SK-N-SH treated with all-trans-retinoic acid at 6 μM for 48 hours (cell line): ENCODE results near the gene GNG2.

Experiments
- ATAC-seq: fragments of 200-7000 bp; cut with Tn5 transposase; 3 replicates; pipeline ENCODE4 v1.9.1; 2020; ENCODE audit warnings: mild to moderate bottlenecking, moderate library complexity
- ARNTL ChIP-seq: fragments of 450-650 bp; formaldehyde crosslinking; IDR thresholded peaks from 2 replicates; pipeline ENCODE4 v1.5.0; 2020; ENCODE audit warnings: low read depth, mild to moderate bottlenecking, moderate library complexity, borderline replicate concordance
- BACH2 ChIP-seq: fragments of 250-450 bp; sonication (Bioruptor Pico); IDR thresholded peaks from 2 replicates; pipeline ENCODE4 v1.9.0; 2021; ENCODE audit warnings: mild to moderate bottlenecking, borderline replicate concordance
- CREB5 ChIP-seq: fragments of 250-450 bp; sonication (Bioruptor Pico); IDR thresholded peaks from 2 replicates; pipeline ENCODE4 v1.5.1; 2020; ENCODE audit warnings: low read depth, mild to moderate bottlenecking, moderate library complexity
- CSDC2 ChIP-seq: fragments of 250-450 bp; sonication (Bioruptor Pico); IDR thresholded peaks from 2 replicates; pipeline ENCODE4 v1.5.0; 2020; ENCODE audit warnings: mild to moderate bottlenecking, moderate library complexity
- CSRNP3 ChIP-seq: fragments of 250-450 bp; sonication (Bioruptor Pico); IDR thresholded peaks from 2 replicates; pipeline ENCODE4 v1.5.1; 2021; ENCODE audit warnings: mild to moderate bottlenecking, moderate library complexity
- ESRRG ChIP-seq: fragments of 250-450 bp; sonication (Bioruptor Pico); IDR thresholded peaks from 2 replicates; pipeline ENCODE4 v1.6.1; 2021; ENCODE audit warnings: mild to moderate bottlenecking
- GLIS3 ChIP-seq: fragments of 250-450 bp; sonication (Bioruptor Pico); IDR thresholded peaks from 2 replicates; pipeline ENCODE4 v1.5.0; 2020; ENCODE audit warnings: mild to moderate bottlenecking, moderate library complexity
- ISL1 ChIP-seq: fragments of 250-450 bp; sonication (Bioruptor Pico); IDR thresholded peaks from 2 replicates; pipeline ENCODE4 v2.1.2; 2022; ENCODE audit warnings: mild to moderate bottlenecking, moderate library complexity
- OSR1 ChIP-seq: fragments of 250-450 bp; sonication (Bioruptor Pico); IDR thresholded peaks from 2 replicates; pipeline ENCODE4 v1.8.0; 2022; ENCODE audit warnings: moderate library complexity, mild to moderate bottlenecking, inconsistent platforms
- PATZ1 ChIP-seq: fragments of 250-450 bp; sonication (Bioruptor Pico); IDR thresholded peaks from 2 replicates; pipeline ENCODE4 v1.8.0; 2020; ENCODE audit warnings: mild to moderate bottlenecking, moderate library complexity, borderline replicate concordance
- POU6F1 ChIP-seq: fragments of 250-450 bp; sonication (Bioruptor Pico); IDR thresholded peaks from 2 replicates; pipeline ENCODE4 v1.8.0; 2021; ENCODE audit warnings: low read depth, mild to moderate bottlenecking, moderate library complexity, borderline replicate concordance
- PPARA ChIP-seq: fragments of 250-450 bp; sonication (Bioruptor Pico); IDR thresholded peaks from 2 replicates; pipeline ENCODE4 v1.5.0; 2020; ENCODE audit warnings: mild to moderate bottlenecking, borderline replicate concordance
- RARB ChIP-seq: fragments of 250-450 bp; sonication (Bioruptor Pico); IDR thresholded peaks from 2 replicates; pipeline ENCODE4 v1.8.0; 2021; ENCODE audit warnings: mild to moderate bottlenecking, moderate library complexity
- SNAI2 ChIP-seq: fragments of 250-450 bp; sonication (Bioruptor Pico); IDR thresholded peaks from 2 replicates; pipeline ENCODE4 v1.5.0; 2020; ENCODE audit warnings: mild to moderate bottlenecking, moderate library complexity
- TOX ChIP-seq: fragments of 250-450 bp; sonication (Bioruptor Pico); IDR thresholded peaks from 2 replicates; pipeline ENCODE4 v1.8.0; 2021; ENCODE audit warnings: mild to moderate bottlenecking, moderate library complexity, borderline replicate concordance
- TSHZ2 ChIP-seq: fragments of 250-450 bp; sonication (Bioruptor Pico); IDR thresholded peaks from 2 replicates; pipeline ENCODE4 v1.5.0; 2020; ENCODE audit warnings: mild to moderate bottlenecking, moderate library complexity
- ZC3H10 ChIP-seq: fragments of 250-450 bp; sonication (Bioruptor Pico); IDR thresholded peaks from 2 replicates; pipeline ENCODE4 v1.5.1; 2021; ENCODE audit warnings: mild to moderate bottlenecking, moderate library complexity
- ZFP3 ChIP-seq: fragments of 250-450 bp; sonication (Bioruptor Pico); IDR thresholded peaks from 2 replicates; pipeline ENCODE4 v1.5.0; 2020; ENCODE audit warnings: mild to moderate bottlenecking, moderate library complexity
- ZFP30 ChIP-seq: fragments of 450-650 bp; formaldehyde crosslinking; IDR thresholded peaks from 2 replicates; pipeline ENCODE4 v1.5.0; 2022; ENCODE audit warnings: mild to moderate bottlenecking, moderate library complexity
- ZNF565 ChIP-seq: fragments of 450-650 bp; formaldehyde crosslinking; conservative IDR thresholded peaks from 2 replicates; pipeline ENCODE4 v1.5.0; 2020; ENCODE audit warnings: low read depth, mild to moderate bottlenecking, moderate library complexity
- ZNF70 ChIP-seq: fragments of 450-650 bp; formaldehyde crosslinking; IDR thresholded peaks from 2 replicates; pipeline ENCODE4 v1.5.0; 2020; ENCODE audit warnings: mild to moderate bottlenecking, moderate library complexity

GNG2 gene

GRCh38 chr14:52015411-52016030 is 155.1 kb downstream of the GNG2 start:
- no peak for TF ChIP-seq CSRNP3 (CRISPR knock-in tag)
- TF ChIP-seq TSHZ2 (CRISPR knock-in tag), result no peak
- TF ChIP-seq ISL1, result no peak
- no peak for TF ChIP-seq POU6F1 (CRISPR knock-in tag)
- no peak for TF ChIP-seq ZNF565
- TF ChIP-seq ARNTL (CRISPR knock-in tag), result no peak
- no peak for TF ChIP-seq BACH2 (CRISPR knock-in tag)
- no peak for TF ChIP-seq ZFP30 (CRISPR knock-in tag)
- no peak for TF ChIP-seq GLIS3
- no peak for TF ChIP-seq ZC3H10 (CRISPR knock-in tag)
- TF ChIP-seq CSDC2 (CRISPR knock-in tag), result no peak
- ATAC-seq, result peak; percentile 78

- TF ChIP-seq PATZ1 (no peak), SNAI2 (no peak), CREB5 (no peak), OSR1 (CRISPR knock-in tag) (no peak), TOX (CRISPR knock-in tag) (no peak), RARB (CRISPR knock-in tag) (no peak), TSHZ2 (CRISPR knock-in tag) (no peak), POU6F1 (CRISPR knock-in tag) (no peak), ISL1 (no peak), BACH2 (CRISPR knock-in tag) (no peak), ZNF70 (no peak), ESRRG (CRISPR knock-in tag) (no peak), ARNTL (CRISPR knock-in tag) (no peak), ZFP30 (CRISPR knock-in tag) (no peak), ZC3H10 (CRISPR knock-in tag) (no peak), ZFP3 (no peak), ZNF565 (no peak), CSDC2 (CRISPR knock-in tag) (no peak), PPARA (CRISPR knock-in tag) (no peak)
- ATAC-seq, result peak; percentile 89
Observed at GRCh38 chr14:52018252-52018651, 157.8 kb downstream of the GNG2 start.
